Fibroblast of lung (primary cell): ENCODE results near the gene SPDYE6. TPM values are rescaled to one million over a fixed set of nuclear protein-coding genes. Genes with fewer than 3 reads are reported as not detected.
A peak's percentile ranks its signal among the peaks of the same experiment; 100 is the strongest.

ENCODE experiments used
- DNase-seq, 2 donors: peaks; one replicate each; pipeline versions ENCODE4 v3.0.0 to v3.0.0-alpha.2; 2010; ENCODE audit warnings: low read depth in 2 of 2
- H2AFZ ChIP-seq: 2 replicates; pipeline ENCODE4 v1.5.1; 2012; ENCODE audit warnings: low read length, control low read depth, inconsistent platforms
- H3K27ac ChIP-seq: 2 replicates; pipeline ENCODE4 v1.5.1; 2011; ENCODE audit warnings: low read length, control low read depth; ENCODE audit not compliant: insufficient read depth
- H3K27me3 ChIP-seq: 2 replicates; pipeline ENCODE4 v1.5.1; 2011; ENCODE audit warnings: mild to moderate bottlenecking, low read length; ENCODE audit not compliant: control insufficient read depth, insufficient read depth
- H3K36me3 ChIP-seq: 2 replicates; pipeline ENCODE4 v1.5.1; 2011; ENCODE audit warnings: low read length; ENCODE audit not compliant: control insufficient read depth, insufficient read depth
- H3K4me1 ChIP-seq: 2 replicates; pipeline ENCODE4 v1.5.1; 2011; ENCODE audit warnings: low read length; ENCODE audit not compliant: control insufficient read depth, insufficient read depth; ENCODE audit errors: extremely low read depth
- H3K4me2 ChIP-seq: 2 replicates; pipeline ENCODE4 v1.5.1; 2011; ENCODE audit warnings: low read length, control low read depth; ENCODE audit not compliant: insufficient read depth; ENCODE audit errors: extremely low read depth
- H3K4me3 ChIP-seq, 4 experiments: fragments of 200-600 bp in 1 of 4; sonication (generic) in 1 of 4; replicated peaks in 1 of 4; 2 replicates each; pipeline ENCODE4 v1.5.1; 2011 to 2016; ENCODE audit warnings: low read length in 4 of 4, low read depth in 3 of 4, mild to moderate bottlenecking in 3 of 4, control low read depth in 2 of 4, inconsistent platforms in 1 of 4, mixed read lengths in 1 of 4; ENCODE audit not compliant: insufficient read depth in 1 of 4; ENCODE audit errors: control extremely low read depth in 1 of 4
- H3K79me2 ChIP-seq: 2 replicates; pipeline ENCODE4 v1.5.1; 2012; ENCODE audit warnings: mild to moderate bottlenecking, low read length, inconsistent platforms; ENCODE audit not compliant: control insufficient read depth, insufficient read depth
- H3K9ac ChIP-seq: 2 replicates; pipeline ENCODE4 v1.5.1; 2011; ENCODE audit warnings: mild to moderate bottlenecking, low read length, control low read depth; ENCODE audit not compliant: insufficient read depth
- H3K9me3 ChIP-seq: 2 replicates; pipeline ENCODE4 v1.5.1; 2012; ENCODE audit warnings: low read depth, low read length; ENCODE audit not compliant: control insufficient read depth, insufficient read depth
- H4K20me1 ChIP-seq: 2 replicates; pipeline ENCODE4 v1.5.1; 2011; ENCODE audit warnings: low read length; ENCODE audit not compliant: control insufficient read depth, insufficient read depth; ENCODE audit errors: extremely low read depth
- EZH2 ChIP-seq: IDR thresholded peaks from 2 replicates; pipeline ENCODE4 v1.5.1; 2012; ENCODE audit warnings: low read length, control low read depth, mild to moderate bottlenecking; ENCODE audit errors: missing control alignments
- polyA plus RNA-seq, 2 donors: library from polyadenylated mRNA; depleted of rRNA in 1 of 2; stranded (reverse) in 1 of 2; unstranded in 1 of 2; fragments of >200 nt; gene quantifications; 2 replicates each; pipeline ENCODE4 v1.2.1, GENCODE V29; 2011 to 2012; ENCODE audit warnings: missing spikeins in 1 of 2
- total RNA-seq: library from RNA; depleted of rRNA; stranded (reverse); fragments of >200 nt; gene quantifications from 2 replicates; pipeline ENCODE4 v1.2.1, GENCODE V29; 2014
- TF ChIP-seq, protein P1 (sequence below), 2 donors: IDR thresholded peaks in 1 of 2; conservative IDR thresholded peaks in 1 of 2; 1 replicate in 1 of 2; 2 replicates in 1 of 2; pipeline ENCODE4 v1.5.1; 2011 to 2012; ENCODE audit warnings: low read length in 2 of 2, control low read depth in 1 of 2, inconsistent platforms in 1 of 2, low read depth in 1 of 2, mild to moderate bottlenecking in 1 of 2

Gene SPDYE6
- total and polyA plus RNA-seq, 2 donors (not counting 1 experiment from before 2014, with no cell fraction given), result not detected

DNA sequence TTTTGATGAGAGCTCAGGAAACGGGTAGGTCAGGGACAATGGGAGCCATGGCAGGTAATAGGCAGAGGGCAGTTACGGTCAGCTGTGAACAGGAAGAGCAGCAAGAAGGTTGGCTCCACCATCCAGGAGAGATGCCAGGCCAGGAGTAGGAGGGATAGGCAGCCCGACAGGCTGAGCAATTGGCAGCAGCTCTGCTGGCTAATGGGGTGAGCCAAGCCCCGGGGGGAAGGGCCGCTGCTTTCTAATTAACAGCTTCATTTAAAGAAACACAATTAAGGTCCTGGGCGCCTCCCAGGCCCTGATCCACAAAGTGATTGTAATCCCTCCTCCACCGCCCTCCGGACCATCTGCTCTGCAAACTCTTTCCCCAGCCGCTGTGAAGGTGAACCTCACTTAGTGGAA lies 45.8 kb downstream of the SPDYE6 start:
- H3K4me2 ChIP-seq, result no peak overlapping the region
- DNase-seq, result no peak
- no peak for TF ChIP-seq EZH2
- TF ChIP-seq, protein P1, sequence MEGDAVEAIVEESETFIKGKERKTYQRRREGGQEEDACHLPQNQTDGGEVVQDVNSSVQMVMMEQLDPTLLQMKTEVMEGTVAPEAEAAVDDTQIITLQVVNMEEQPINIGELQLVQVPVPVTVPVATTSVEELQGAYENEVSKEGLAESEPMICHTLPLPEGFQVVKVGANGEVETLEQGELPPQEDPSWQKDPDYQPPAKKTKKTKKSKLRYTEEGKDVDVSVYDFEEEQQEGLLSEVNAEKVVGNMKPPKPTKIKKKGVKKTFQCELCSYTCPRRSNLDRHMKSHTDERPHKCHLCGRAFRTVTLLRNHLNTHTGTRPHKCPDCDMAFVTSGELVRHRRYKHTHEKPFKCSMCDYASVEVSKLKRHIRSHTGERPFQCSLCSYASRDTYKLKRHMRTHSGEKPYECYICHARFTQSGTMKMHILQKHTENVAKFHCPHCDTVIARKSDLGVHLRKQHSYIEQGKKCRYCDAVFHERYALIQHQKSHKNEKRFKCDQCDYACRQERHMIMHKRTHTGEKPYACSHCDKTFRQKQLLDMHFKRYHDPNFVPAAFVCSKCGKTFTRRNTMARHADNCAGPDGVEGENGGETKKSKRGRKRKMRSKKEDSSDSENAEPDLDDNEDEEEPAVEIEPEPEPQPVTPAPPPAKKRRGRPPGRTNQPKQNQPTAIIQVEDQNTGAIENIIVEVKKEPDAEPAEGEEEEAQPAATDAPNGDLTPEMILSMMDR (conservative IDR thresholded peaks at IDR 0.05 in 1 of 2, IDR thresholded peaks at IDR 0.05 in 1 of 2; ENCODE audit: low read depth in 1 of 2, low read length in 2 of 2), result no peak
- H3K79me2 ChIP-seq, result no peaks in the 10 kb centered on the region
- peaks cover 3% of the 10 kb centered on the region for H3K4me1 ChIP-seq
- H3K27me3 ChIP-seq, result no peaks in the 10 kb centered on the region
- no peak overlapping the region for H3K4me3 ChIP-seq
- H3K9me3 ChIP-seq, result no peaks in the 10 kb centered on the region
- no peaks in the 10 kb centered on the region for H4K20me1 ChIP-seq
- no peaks in the 10 kb centered on the region for H3K36me3 ChIP-seq
- H3K9ac ChIP-seq, result no peak overlapping the region
- H2AFZ ChIP-seq, result no peak overlapping the region
- no peak overlapping the region for H3K27ac ChIP-seq

DNA sequence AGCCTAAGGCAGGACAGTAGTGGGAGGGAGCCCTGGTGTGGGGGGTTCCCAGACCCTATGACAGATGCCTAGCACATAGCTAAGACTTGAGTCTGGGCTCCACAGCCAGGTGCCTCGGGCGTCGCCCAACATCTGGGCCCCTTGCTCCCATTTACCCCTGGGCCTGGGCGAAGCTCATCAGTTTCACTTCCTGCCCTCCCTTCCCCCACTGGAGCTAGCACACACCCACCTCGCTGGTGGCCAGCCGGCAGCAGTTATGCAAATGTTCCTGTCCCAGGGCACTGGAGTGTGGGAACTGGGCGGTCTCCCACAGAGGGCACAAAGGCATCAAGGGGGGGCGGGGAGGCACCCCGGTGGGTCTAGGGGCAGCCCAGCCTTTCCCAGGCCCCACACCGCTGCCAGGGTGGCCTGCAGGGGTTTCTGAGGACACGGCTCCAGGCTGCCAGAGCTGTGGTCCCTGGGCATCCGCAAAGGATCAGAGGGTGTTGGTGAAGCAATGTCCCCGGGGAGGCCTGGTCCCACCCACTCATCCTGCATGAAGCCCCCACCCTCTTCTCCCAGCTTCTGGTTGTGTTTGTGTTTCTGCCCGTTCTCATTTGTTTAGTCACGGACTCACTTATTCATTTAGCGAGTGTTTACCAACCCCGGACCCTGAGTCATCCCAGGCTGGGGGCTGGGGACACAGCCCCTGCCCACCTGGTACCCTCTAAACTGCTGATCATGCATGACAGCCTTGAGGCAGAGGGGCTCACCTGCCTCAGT lies 49.1 kb downstream of the SPDYE6 start:
- no peaks in the 10 kb centered on the region for H3K79me2 ChIP-seq
- no peak overlapping the region for H3K27ac ChIP-seq
- no peak overlapping the region for H3K4me3 ChIP-seq
- H3K36me3 ChIP-seq, result no peaks in the 10 kb centered on the region
- H3K4me1 ChIP-seq, result peaks cover 3% of the 10 kb centered on the region
- H3K4me2 ChIP-seq, result peak overlapping the region; percentile 13
- peak overlapping the region; percentile 24 for H2AFZ ChIP-seq
- TF ChIP-seq EZH2, result no peak
- TF ChIP-seq, protein P1 (conservative IDR thresholded peaks at IDR 0.05 in 1 of 2, IDR thresholded peaks at IDR 0.05 in 1 of 2; ENCODE audit: low read depth in 1 of 2, low read length in 2 of 2), result no peak
- H3K27me3 ChIP-seq, result no peaks in the 10 kb centered on the region
- H3K9ac ChIP-seq, result peak overlapping the region; percentile 23
- no peaks in the 10 kb centered on the region for H4K20me1 ChIP-seq
- DNase-seq, result peak; percentile 61 to 74
- no peaks in the 10 kb centered on the region for H3K9me3 ChIP-seq

DNA sequence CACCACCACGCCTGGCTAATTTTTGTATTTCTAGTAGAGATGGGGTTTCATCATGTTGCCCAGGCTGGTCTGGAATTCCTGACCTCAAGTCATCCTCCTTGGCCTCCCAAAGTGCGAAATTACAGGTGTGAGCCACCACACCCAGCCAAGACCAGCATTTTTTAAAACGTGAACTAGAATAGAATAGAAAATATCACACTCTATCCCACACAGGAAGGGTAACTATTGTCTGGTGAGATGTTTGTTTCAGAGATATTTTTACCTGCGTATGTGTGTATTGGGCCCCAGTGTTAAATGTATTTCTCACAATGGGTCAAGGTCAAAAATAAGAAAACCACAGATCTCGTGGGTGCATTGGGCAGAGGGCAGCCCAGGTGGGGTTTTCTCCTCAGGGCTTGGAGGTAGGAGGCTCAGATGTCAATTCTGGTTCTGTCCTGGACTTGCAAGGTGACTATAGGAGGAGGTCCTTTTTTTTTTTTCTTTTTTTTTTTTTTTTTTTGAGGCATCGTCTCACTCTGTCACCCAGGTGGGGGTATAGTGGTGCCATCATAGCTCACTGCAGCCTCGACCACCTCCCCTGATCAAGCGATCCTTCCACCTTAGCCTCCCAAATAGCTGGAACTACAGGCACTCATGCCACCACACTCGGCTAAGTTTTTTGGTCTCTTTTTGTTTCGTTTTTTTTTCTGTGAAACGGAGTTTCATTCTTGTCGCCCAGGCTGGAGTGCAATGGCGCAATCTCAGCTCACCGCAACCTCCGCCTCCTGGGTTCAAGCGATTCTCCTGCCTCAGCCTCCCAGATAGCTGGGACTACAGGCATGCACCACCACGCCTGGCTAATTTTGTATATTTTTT lies 50.6 kb downstream of the SPDYE6 start:
- H3K79me2 ChIP-seq, result no peaks in the 10 kb centered on the region
- peaks cover 3% of the 10 kb centered on the region for H3K4me1 ChIP-seq
- no peak overlapping the region for H3K27ac ChIP-seq
- no peak overlapping the region for H3K9ac ChIP-seq
- H3K36me3 ChIP-seq, result no peaks in the 10 kb centered on the region
- no peaks in the 10 kb centered on the region for H4K20me1 ChIP-seq
- no peaks in the 10 kb centered on the region for H3K9me3 ChIP-seq
- no peak overlapping the region for H3K4me2 ChIP-seq
- no peak overlapping the region for H3K4me3 ChIP-seq
- no peak for DNase-seq
- no peaks in the 10 kb centered on the region for H3K27me3 ChIP-seq
- TF ChIP-seq, protein P1 (conservative IDR thresholded peaks at IDR 0.05 in 1 of 2, IDR thresholded peaks at IDR 0.05 in 1 of 2; ENCODE audit: low read depth in 1 of 2, low read length in 2 of 2), result no peak
- no peak for TF ChIP-seq EZH2
- no peak overlapping the region for H2AFZ ChIP-seq
